ENCODE results near the gene TARS3. TPM values are rescaled to one million over a fixed set of nuclear protein-coding genes. Genes with fewer than 3 reads are reported as not detected.

TARS3 gene
- total RNA-seq, 1 experiment from 2014 or later, result 14.1 TPM

GRCh38 chr15:101710806-101711205 is 13.5 kb downstream of the TARS3 start:
- H3K27ac Mint-ChIP-seq, result peak overlapping the region in 1 of 3 experiments; percentile 0; a peak in 2 of 7 replicates
- Histone ChIP-seq H4K20me1 (ENCODE audit: control insufficient read depth, insufficient read depth, insufficient read length) (no peaks in the 10 kb centered on the region), H3K27me3 (ENCODE audit: insufficient read depth, low read length) (no peaks in the 10 kb centered on the region; the same call in 1 of the 2 replicates), H3K27ac (ENCODE audit: insufficient read length, low read depth, low read length) (no peak overlapping the region), H3K23me2 (ENCODE audit: insufficient read length, low read depth, low read length, poor library complexity, severe bottlenecking) (no peaks in the 10 kb centered on the region), H2BK20ac (ENCODE audit: low read depth, low read length, poor library complexity, severe bottlenecking) (no peak overlapping the region), H2BK15ac (ENCODE audit: low read depth, low read length) (no peak overlapping the region), H4K91ac (ENCODE audit: insufficient read length, low read depth, low read length) (no peak overlapping the region), H2BK120ac (ENCODE audit: low read depth, low read length, poor library complexity, severe bottlenecking) (no peak overlapping the region), H2AK5ac (ENCODE audit: insufficient read length, low read length) (no peak overlapping the region), H3K79me1 (ENCODE audit: insufficient read depth, low read depth, low read length, poor library complexity, severe bottlenecking) (no peaks in the 10 kb centered on the region), H4K5ac (ENCODE audit: insufficient read length, low read depth, low read length) (no peak overlapping the region), H2AFZ (ENCODE audit: low read length) (no peak overlapping the region), H2BK5ac (ENCODE audit: insufficient read length, low read length) (no peak overlapping the region), H3T11ph (ENCODE audit: low read length) (no peak overlapping the region), H3K14ac (ENCODE audit: insufficient read depth, low read length) (no peak overlapping the region), H2BK12ac (ENCODE audit: insufficient read length, low read depth, low read length) (no peak overlapping the region), H3K4ac (ENCODE audit: low read depth, low read length) (no peak overlapping the region), H3K18ac (ENCODE audit: insufficient read length, low read depth, low read length) (no peak overlapping the region), H3K56ac (ENCODE audit: insufficient read length, low read depth, low read length) (no peak overlapping the region), H3K4me1 (ENCODE audit: insufficient read depth, low read length) (no peaks in the 10 kb centered on the region), H3K79me2 (ENCODE audit: insufficient read depth, low read length) (no peaks in the 10 kb centered on the region), H3K4me2 (ENCODE audit: insufficient read depth, insufficient read length, low read length) (no peak overlapping the region), H4K8ac (replicated peaks; ENCODE audit: insufficient read length, low read depth, low read length) (no peak overlapping the region), H3K23ac (ENCODE audit: insufficient read length, low read depth, low read length) (no peak overlapping the region), H3K9ac (ENCODE audit: extremely low read depth, insufficient read length, low read length) (no peak overlapping the region), H3K9me3 (ENCODE audit: control insufficient read depth, low read depth, low read length) (no peaks in the 10 kb centered on the region)
- H3K27me3 Mint-ChIP-seq (ENCODE audit: low read depth), result no peaks in the 10 kb centered on the region
- peaks cover 0 to 42% (median 13%) of the 10 kb centered on the region in 3 experiments; a peak in 6 of 7 replicates for H3K36me3 Mint-ChIP-seq (ENCODE audit: insufficient read depth in 1 of 3, low read depth in 3 of 3)
- no peak overlapping the region for H3K4me3 Mint-ChIP-seq
- H3K4me1 Mint-ChIP-seq, result no peaks in the 10 kb centered on the region
- DNase-seq, result no peak
- no CpG with 5 or more reads among the region's 6 CpGs for whole genome bisulfite sequencing (ENCODE audit: extremely low coverage, insufficient read length, low lambda C conversion rate)
- no peak for TF ChIP-seq CTCF (conservative IDR thresholded peaks at IDR 0.05)
- H3K9me3 Mint-ChIP-seq, result no peaks in the 10 kb centered on the region
